IPS-NIHi11 (cell line): Measurements from ENCODE around the gene UGT1A7.

Experiments
- DNase-seq: peaks from one replicate; pipeline ENCODE4 v3.0.0; 2012; ENCODE audit warnings: mixed read lengths, low spot score

Gene UGT1A7

GRCh38 chr2:233799087-233799665 is 117.5 kb downstream of the UGT1A7 start:
- DNase-seq = no peak

- no peak for DNase-seq
Measured at GRCh38 chr2:233799716-233800115, 118.0 kb downstream of the UGT1A7 start.

GRCh38 chr2:233800208-233800607 is 118.5 kb downstream of the UGT1A7 start:
- DNase-seq = no peak

DNA sequence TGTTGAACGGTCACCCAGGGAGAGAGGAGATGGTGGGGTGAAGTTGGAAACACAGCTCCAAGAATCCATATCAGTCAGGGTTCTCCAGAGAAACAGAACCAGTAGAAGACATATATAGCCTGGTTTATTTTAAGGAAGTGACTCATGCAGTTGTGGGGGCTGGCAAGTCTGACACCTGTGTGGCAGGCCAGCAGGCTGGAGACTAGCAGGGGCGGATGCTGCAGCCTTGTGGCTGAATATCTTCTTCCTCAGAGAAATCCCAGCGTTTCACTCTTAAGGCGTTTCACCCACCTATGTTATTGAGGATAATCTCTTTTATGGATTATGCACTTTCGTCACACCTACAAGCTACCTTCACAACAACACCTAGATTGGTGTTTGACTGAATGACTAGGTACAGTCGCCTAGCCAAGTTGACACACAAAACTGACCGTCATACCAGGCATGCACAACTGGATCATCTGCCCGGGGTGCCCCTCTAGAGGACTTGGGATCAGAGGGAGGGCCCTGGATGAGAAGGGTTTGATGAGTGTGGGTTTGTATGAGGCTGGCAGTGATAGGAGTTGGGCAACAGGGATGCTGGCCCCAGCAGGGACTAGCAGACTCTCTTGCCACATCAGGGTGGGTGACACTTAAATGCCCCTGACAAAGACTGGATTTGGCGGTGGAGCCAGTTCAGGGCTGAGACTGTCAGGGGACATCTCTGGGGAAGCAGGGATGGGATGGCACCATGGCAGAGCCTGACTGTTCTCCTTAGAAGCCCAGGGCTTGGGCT is 119.8 kb downstream of the UGT1A7 start:
- DNase-seq = no peak

DNA sequence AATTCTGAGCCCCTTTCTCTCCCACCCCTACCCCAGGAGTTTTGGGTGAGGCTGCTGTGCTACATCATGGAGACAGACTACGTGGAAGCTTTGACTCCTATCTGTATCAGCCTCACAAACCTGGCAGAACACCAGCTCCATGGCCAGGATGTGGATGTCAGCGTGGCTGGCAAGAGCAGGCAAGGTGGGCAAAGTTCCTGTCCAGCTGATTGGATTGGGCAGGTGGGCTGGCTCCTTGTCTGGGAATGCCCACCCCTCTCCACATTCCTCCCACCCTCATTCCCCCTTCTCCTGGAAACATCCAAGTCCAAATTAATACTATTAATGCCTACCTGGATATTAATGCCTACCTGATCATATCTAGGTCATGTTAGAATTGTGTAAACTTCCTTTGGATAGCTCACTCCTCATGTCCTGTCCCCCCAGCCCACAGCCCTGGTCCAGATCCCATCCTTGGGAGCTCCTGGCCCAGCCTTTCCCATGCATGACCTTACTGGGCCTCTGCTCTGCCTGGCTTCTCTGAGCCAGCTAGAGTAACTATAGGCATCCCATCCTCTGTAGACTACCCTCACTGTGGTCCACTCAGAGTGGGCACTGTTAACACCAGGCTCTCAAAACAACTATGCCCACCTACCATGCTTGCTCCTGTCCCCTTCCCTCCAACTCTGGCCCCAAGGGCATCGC is 120.6 kb downstream of the UGT1A7 start:
- DNase-seq = no peak

DNA sequence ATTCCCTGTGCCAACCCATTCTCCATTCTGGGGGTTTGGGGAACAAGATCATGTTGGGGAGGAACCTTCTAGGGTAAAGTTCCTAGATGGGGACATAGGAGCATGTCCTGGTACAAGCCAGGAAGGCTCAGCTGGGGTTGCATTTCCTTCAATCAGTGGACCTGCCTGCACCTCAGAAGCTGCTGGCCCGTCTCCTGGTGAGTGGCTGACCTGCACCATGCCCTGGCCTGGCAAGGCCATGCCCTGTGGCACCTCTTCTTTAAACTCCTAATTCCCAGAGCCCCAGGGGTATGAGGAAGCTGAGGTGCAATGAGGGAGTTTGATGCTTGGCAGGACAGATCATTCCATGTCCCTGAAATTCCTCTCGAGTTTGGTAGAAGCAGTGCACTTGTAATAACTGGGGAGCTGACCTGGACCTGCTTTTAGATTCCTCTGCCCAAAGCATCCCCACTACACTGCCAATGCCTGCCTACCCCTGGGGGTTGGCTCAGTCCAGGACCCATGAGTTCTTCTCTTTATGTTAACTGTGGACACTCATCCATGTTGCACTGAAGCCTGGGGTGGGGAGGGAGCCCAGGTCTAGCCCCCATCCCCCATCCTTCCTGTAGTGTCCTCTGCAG is 121.7 kb downstream of the UGT1A7 start:
- DNase-seq = no peak

DNA sequence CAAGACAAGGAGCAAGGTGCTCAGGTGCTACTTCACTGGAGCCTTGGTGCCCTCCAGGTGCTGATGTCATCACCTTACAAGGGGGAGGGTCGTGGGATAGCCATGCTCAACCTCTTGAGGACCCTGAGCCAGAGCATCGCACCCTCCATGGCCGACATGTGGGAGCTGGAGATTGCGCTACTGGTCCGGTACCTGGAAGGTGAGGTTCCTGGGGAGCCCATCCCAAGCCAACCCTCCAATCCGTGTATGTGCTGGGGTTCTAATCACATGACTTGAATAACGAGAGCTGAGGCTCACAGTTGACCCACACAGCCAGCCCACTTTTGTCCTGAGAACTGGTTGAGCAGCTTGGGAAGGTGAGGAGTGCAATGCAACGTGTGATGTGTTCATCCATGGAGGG is 122.3 kb downstream of the UGT1A7 start:
- no peak for DNase-seq

GRCh38 chr2:233807215-233807865 is 125.6 kb downstream of the UGT1A7 start:
- DNase-seq = no peak

DNA sequence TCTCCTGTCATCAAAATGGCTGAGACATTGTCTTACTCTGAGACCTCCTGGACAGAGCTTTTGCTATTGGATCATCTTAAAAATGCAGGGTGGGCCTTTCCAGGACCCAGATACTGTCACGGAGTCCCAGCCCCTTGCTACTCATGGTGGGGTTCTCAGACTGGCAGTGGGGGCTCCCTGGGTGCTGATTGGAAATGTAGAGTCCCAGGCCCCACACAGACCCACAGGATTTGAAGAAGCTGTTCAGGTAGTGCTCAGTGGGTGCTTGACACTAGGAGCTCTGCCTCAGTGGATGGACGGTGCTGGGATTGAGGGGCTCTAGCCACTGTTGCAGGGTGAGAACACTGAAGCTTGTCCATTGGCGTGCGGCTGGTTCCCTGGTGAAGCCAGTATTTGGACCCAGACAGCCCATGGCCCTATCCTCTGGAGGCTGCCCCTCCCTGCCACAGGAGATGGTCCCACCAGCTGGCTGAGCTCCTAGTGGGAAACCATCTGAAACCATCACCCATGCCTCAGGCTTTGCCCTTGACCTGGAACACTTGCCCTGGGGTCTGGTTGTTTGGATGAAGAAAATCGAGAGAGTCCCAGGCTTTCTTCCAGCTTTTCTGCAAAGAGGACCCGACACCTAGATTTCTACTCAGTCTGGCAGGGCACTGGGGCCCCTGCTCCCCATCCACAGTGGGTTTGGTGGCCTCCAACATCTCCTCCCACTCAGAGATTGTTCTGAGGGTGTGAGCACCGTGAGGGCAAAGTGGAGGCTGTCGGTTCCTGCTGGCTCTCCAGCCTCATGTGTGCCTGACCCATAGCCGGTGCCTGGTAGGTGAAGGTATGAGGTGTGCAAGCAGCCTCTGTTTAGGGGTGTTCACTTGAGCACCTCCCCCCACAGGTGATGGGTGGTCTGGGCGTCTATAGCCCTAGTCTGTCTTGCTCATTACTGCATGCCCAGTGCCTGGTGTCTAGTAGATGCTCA is 126.5 kb downstream of the UGT1A7 start:
- DNase-seq = no peak

GRCh38 chr2:233810385-233810784 is 128.7 kb downstream of the UGT1A7 start:
- DNase-seq = no peak

GRCh38 chr2:233811087-233811486 is 129.4 kb downstream of the UGT1A7 start:
- DNase-seq = no peak

GRCh38 chr2:233811732-233812131 is 130.0 kb downstream of the UGT1A7 start:
- DNase-seq = no peak

DNA sequence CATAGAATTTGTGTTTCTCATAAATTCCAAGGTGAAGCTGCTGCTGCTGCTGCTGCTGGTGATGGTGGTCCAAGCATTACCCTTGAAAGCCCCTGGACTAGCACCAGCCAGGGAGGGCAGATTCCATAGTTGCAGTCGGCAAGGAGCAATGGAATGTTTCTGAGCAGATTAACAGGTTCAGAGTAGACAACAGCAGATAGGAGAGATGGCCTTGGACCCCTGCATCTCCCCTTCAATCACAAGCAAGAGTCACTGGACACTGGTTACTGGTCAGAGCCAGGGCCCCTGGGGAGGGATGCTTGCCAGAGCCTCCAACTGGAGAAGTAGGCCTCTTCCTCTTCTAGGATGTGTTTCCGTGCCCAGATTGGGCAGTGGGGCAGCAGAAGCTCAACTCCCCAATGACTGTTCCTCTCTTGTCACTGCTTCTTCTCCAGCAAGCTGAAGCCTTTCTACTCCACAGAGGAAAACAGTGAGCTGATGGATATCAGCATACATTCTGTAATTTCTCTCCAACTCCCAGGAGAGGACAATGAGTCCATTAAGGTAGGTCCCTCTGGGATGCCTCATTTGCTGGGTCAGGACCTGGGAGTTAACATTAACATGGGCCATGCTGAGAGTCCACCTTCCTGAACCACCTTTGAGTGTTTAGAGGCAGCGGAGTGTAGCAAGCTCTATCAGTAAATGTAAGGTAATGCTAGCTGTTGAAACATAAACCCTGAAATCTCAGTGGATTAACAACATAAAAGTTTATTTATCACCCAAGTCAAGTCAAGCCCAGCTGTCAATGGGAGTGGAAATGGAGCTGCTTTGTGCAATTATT is 131.7 kb downstream of the UGT1A7 start:
- no peak for DNase-seq

DNA sequence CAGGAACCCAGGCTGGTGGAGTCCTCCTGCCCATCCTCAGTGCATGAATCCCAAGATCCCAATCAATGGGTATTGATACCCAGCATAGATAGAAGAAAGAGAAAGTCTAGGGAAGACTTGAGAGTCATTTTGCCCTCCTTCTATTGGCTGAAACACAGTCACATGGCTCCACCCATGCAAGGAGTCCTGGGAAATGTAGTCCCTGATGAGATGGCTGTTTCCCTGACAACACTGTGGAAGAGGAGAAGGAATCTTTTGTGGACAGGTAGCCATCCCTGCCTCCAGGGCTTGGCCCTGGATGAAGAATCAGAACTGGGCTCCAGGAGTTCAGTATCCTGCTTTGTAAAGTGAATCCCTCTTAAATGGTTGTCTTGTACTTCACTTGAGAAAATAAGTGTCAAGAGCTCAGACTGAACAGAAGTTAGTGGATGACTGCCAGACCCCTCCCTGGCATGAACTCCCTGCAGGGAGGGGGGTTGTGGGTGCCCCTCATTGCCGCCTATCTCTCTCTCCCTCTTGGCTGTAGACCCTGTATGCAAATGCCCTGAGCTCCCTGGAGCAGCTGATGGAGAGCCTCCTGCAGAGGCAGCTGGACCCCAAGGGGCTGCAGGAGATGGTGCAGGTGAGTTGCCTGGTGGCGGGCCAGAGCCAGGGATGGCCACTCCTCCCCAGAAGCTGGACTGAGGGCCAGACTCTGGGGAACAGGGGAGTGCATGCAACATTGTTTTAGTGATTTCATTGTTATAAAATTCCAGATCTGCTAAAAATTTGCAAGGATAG is 132.5 kb downstream of the UGT1A7 start:
- peak; percentile 75 for DNase-seq

GRCh38 chr2:233815861-233816260 is 134.2 kb downstream of the UGT1A7 start:
- DNase-seq = no peak

GRCh38 chr2:233816334-233816733 is 134.6 kb downstream of the UGT1A7 start:
- no peak for DNase-seq

DNA sequence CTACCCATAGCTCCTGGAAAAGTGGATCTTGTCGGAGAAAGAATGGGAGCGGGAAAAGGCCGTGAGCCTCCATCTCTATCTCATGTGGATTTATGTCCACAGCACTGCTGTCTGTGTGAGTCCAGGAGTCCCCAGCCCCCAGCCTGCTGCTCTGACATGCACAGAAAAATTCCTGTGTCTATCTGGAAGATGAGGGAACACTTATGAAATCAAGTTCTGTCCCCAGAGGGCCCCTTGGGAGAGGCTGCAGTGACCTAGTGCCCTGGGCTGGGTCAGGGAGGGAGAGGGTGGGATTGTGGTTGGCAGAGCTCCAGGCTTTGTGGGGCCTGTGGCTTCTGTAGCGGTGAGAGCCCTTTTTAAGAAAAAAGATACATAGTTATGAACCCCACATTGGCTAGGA is 135.1 kb downstream of the UGT1A7 start:
- DNase-seq = no peak

DNA sequence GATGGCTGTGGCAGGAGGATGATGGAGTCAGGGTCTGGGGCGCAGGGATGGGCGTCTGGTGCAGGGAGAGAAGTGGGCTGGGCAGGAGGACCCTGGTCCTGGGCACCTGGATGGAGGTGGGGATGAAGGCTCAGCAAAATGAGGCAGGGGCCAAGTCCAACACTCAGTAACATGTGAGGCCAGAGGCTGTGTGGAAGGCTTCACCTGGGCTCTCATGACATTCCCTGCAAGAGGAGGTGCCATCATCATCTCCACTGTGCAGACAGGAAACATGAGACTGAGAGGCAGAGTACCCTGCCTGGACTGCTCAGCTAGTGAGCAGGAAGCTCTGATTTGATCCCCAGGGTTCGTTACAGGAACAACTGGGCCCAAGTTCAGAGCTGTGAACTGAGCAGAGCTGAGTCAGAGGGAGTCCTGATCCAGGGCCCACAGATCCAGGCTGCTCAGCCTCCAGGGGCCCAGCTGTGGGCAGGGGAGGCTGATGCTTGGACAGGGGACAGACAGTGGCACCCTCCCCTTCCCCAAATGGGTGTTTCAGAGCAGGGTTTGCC is 135.7 kb downstream of the UGT1A7 start:
- no peak for DNase-seq

DNA sequence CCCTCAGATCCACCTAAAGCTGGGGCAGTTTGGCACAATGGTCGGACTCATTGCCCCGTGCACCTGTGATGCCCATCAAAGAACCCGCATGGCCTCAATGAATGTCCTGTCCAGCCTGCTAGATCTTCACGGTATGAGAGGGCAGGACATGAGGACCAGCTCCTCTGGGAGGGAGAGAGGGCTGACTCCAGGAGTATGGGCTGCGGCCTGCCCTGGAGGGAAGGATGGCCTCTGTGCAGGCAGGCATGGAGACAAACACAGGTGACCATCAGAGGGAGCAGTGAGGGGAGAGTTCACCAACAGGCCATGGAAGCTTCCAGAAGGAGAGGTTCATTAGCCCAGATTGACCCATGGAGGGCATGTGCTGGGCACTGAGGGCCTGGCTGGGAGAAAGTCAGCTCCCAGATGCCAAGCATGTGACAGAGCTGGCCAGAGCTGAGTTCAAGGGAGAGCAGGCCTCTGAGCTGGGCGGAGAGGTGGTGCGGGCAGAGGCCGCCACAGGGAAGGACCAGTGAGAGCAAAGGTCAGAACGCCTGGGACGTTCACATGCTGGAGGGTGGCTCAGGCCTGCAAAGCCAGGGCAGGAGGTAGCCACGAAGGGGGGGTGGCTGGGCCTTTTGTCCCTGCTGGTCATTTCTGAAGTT is 136.4 kb downstream of the UGT1A7 start:
- no peak for DNase-seq
